GM18511 (cell line): ENCODE results near the gene DSG4.

Experiments used
- ATAC-seq: cut with Tn5 transposase; IDR thresholded peaks from one replicate; pipeline ENCODE4 v1.9.1; 2021; ENCODE audit warnings: mild to moderate bottlenecking, moderate library complexity; ENCODE audit not compliant: unreplicated experiment

The DSG4 gene

GRCh38 chr18:31409276-31409675 is 32.7 kb downstream of the DSG4 start:
- ATAC-seq: no peak

GRCh38 chr18:31410716-31411483 is 34.3 kb downstream of the DSG4 start:
- no peak for ATAC-seq

GRCh38 chr18:31413137-31413536 is 36.6 kb downstream of the DSG4 start:
- ATAC-seq: no peak

GRCh38 chr18:31417850-31418249 is 41.3 kb downstream of the DSG4 start:
- no peak for ATAC-seq

- ATAC-seq: no peak
Observed at GRCh38 chr18:31419457-31419932, 42.9 kb downstream of the DSG4 start.

GRCh38 chr18:31420032-31420431 is 43.5 kb downstream of the DSG4 start:
- ATAC-seq: no peak

GRCh38 chr18:31420524-31420923 is 43.9 kb downstream of the DSG4 start:
- ATAC-seq: no peak

- peak; percentile 78 for ATAC-seq
Observed at GRCh38 chr18:31424383-31424988, 47.9 kb downstream of the DSG4 start.

GRCh38 chr18:31426021-31426420 is 49.4 kb downstream of the DSG4 start:
- no peak for ATAC-seq

- no peak for ATAC-seq
Observed at GRCh38 chr18:31426871-31427406, 50.4 kb downstream of the DSG4 start.

- no peak for ATAC-seq
Observed at GRCh38 chr18:31428211-31428610, 51.6 kb downstream of the DSG4 start.

- no peak for ATAC-seq
Observed at GRCh38 chr18:31429623-31430022, 53.0 kb downstream of the DSG4 start.

- no peak for ATAC-seq
Observed at GRCh38 chr18:31430072-31430471, 53.5 kb downstream of the DSG4 start.

- ATAC-seq: no peak
Observed at GRCh38 chr18:31430554-31430953, 54.0 kb downstream of the DSG4 start.

GRCh38 chr18:31432316-31432715 is 55.7 kb downstream of the DSG4 start:
- no peak for ATAC-seq

- ATAC-seq: no peak
Observed at GRCh38 chr18:31436825-31437224, 60.2 kb downstream of the DSG4 start.

GRCh38 chr18:31438402-31438801 is 61.8 kb downstream of the DSG4 start:
- ATAC-seq: peak; percentile 71

GRCh38 chr18:31439807-31440325 is 63.3 kb downstream of the DSG4 start:
- ATAC-seq: no peak

- no peak for ATAC-seq
Observed at GRCh38 chr18:31440787-31441186, 64.2 kb downstream of the DSG4 start.

GRCh38 chr18:31441493-31441892 is 64.9 kb downstream of the DSG4 start:
- ATAC-seq: no peak

GRCh38 chr18:31444142-31444541 is 67.6 kb downstream of the DSG4 start:
- ATAC-seq: no peak

- ATAC-seq: no peak
Observed at GRCh38 chr18:31445908-31446307, 69.3 kb downstream of the DSG4 start.
